ENCODE data around the gene UBN2. TPM values are rescaled to one million over a fixed set of nuclear protein-coding genes. Genes with fewer than 3 reads are reported as not detected.
"Not testable (repeated sequence)": the region's sequence is repeated elsewhere in the genome, so short reads cannot be mapped to it uniquely, and the experiment has no call there.

UBN2 gene
- total RNA-seq, 1 donor from 2014 or later: 20.0 TPM

DNA sequence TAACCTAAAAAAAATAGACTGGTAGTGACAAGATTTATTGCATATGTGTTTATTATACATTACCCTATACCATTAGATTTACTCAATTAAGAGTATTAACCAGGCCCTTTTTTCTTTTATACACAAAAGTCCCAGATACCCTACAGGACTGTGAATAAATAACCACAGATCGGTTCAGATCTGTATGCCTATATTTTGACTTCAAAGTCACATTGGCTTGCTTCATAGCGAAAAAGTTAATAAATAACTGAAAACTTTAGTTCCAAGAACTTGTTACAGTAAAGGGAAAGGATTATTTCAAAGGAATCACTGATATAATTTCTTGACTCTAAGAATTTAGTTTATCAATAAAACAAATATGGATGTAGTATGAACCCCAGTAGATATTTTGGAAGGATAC is 68.3 kb downstream of the UBN2 start:
- DNase-seq: no peak

DNA sequence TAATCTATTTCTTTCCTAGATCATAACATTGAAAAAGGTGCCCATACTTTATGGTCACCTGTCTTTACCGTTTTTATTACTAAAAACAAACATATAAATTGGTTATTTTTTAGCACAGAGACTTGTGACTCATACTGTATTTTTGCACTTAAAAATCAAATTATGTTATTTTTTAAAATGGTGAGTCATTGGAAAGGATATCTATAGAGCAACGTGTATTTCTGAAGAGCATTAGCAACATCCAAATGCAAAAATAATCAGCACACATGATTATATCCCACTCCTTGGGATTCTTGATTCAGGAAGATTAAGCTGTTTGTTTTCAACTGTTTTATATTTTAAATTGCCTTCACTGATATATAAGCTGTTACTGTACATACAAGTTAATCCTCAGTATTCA is 69.4 kb downstream of the UBN2 start:
- DNase-seq: no peak

DNA sequence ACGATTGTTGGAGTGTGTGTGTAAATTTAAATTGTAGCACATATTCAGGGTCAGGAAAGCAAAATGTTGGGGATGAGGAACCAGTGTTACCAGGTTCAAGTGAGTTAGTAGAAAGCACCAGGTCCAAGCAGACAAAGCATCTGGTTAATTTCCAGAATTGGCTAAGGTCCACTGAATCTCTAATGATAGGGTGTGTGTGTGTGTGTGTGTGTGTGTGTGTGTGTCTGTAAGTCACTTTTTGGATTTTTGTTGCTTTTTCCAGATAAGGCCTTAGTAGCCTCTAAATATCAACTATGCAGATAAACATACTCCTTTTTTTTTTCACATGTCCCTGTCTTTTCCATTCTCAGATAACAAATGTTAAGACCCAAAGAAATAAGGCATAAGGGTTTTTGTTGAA is 73.5 kb downstream of the UBN2 start:
- DNase-seq: no peak

DNA sequence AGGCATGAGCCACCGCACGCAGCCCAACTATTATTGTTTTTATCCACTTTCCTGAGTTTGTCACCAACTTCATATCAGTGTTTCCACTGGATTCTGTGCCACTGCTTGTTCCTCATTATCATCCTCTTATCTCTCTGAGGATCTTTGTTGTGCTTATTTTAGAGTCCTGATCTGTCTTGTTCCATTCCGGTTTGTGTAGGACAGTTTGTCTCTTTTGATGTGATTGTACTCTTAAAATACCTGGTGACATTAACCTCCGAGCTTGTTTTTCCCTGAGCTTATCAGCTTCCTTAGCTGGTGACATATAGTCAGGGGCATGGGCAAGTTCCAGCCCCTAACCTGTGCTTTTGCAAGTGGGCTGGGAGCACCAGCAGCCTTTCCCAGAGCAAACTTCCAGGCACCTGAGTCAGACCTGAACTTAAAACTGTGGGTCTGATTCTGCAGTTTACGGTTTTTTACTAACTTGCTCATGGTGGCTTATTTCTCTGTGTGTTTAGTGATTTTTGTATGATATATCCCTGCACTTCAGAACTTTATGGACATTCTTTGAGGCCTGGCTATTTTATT is 87.0 kb downstream of the UBN2 start:
- DNase-seq: no peak

DNA sequence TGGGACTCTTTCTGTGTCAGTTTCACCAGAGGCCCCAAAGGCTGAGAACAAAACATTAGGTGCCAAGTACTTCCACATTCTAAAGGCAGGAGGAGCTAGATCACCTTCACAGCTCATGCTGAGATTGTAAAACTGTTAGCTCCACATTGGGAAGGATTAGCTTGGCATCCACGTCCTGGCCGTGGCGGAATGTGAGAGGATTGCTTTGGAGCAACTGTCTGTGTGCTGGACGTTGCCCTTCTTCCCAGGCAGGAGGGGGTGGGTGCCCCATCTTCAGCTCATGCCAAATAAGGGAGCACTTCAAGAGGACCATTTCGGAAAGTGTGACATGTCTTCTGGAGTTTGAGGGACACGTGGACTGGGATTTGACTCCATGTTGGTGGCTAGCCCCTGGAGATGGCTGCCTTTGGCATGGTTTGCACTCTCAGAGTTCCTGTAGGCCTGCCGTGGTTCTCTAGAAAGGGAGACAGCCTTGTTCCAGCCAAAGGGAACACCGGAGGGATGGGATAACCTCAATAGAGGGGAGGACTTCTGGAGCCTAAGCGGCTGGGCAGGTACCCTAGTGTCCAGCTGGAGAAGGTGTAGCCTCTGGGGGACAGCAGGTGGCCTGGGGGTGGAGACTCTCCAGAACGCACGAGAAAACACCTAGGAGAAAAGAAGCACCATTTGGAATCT is 90.2 kb downstream of the UBN2 start:
- DNase-seq: peak; percentile 26

GRCh38 chr7:139324709-139325108 is 93.7 kb downstream of the UBN2 start:
- not testable (repeated sequence) for DNase-seq

DNA sequence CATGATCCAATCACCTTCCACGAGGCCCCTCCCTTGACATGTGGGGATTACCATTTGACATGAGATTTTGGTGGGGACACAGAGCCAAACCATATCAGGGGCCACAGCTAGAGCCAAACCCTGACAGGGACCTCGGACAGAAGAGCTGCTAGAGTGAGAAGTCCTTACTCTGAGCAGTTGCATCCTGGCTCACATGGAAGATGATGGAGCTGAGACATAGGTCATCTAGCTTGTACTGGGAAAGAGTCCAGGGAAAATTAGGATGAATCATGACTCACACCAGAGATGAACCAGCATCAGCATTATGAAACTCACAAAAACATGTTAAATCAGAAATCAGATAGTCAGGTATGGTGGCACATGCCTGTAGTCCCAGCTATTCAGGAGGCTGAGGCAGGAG is 97.3 kb downstream of the UBN2 start:
- no peak for DNase-seq

GRCh38 chr7:139329119-139329518 is 98.1 kb downstream of the UBN2 start:
- DNase-seq: no peak

DNA sequence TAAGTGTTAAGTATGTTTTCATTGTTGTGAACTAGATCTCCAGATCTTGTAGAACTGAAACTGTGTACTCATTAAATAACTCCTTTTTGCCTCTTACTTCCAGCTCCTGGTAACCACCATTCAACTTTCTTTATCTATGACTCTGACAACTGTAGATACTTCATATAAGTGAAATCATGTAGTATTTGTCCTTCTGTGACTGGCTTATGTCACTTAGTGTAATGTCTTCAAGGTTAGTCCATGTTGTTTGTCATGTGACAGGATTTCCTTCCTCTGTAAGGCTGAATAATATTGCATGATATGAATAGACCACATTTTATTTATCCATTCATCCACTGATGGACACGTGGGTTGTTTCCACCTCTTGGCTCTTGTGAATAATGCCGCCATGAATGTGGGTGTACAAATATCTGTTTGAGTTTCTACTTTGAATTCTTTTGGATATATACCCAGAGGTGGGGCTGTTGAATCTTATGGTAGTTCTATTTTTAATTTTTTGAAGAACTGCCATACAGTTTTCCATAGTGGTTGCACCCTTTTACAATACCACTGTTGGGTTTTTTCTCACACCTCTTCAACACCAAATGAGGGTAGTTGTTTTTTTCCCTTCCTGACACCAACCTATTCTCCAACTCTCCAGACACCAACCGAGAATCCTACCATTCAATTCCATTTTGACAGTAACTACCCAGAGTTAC is 99.4 kb downstream of the UBN2 start:
- DNase-seq: no peak

DNA sequence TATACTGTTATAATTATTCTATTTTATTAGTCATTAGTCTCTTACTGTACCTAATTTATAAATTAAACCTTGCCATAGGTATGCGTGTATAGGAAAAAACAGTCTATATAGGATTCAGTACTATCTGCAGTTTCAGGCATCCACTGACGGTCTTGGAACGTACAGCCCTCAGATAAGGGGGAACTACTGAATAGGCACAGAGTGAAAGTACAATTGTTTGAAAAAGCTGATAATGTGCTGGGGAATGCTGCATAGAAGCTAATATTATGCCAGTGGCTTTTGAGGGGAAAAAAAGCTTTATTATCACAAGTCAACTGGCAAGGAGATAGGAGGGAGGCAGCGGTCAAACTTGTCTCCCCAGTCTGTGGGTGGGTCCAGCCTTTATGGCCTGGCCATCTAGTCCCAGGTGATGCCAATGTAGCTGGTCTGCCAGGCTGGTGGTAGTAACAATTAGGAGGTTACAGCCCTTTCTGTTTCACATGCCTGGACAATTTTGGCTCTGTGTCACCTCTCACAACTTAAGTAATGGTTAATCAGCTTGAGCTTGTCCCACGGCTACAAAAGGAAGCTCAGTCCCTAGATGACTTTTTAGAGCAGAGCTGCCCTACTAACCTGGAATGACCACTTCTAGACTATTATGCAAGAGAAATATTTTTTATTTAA is 101.8 kb downstream of the UBN2 start:
- no peak for DNase-seq

GRCh38 chr7:139333443-139333842 is 102.4 kb downstream of the UBN2 start:
- DNase-seq: not testable (repeated sequence)

DNA sequence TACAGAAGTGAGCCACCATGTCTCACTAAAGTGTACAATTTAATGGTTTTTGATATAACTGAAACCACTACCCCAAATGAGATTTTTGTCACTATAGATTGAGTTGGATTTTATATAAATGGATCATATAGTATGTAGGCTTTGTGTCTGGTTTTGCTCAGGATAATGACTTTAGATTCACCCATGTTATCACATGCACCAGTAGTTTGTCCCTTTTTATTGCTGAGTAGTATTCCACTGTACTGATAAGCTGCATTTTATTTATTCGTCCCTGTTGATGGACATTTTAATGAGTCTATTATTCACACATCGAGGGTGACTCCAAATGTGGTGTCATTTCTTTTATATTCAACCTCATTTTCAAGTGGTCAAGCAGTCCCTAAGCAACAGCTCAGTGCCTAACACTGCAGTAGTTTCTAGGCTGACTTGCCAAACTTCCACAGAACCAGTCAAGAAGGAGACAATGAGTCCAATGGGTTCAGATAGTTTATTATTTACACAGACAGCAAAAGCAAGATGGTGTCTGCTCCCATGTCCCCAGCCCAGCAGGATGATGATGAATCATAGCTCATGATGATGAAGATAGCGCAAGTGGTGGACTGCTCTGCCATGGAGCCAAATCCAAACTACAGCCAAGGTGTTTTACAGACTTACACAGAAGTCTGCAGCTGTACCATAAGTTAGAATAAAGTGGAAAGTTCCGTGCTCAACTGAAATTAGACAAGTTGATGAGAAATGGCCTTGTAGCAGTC is 103.5 kb downstream of the UBN2 start:
- no peak for DNase-seq

DNA sequence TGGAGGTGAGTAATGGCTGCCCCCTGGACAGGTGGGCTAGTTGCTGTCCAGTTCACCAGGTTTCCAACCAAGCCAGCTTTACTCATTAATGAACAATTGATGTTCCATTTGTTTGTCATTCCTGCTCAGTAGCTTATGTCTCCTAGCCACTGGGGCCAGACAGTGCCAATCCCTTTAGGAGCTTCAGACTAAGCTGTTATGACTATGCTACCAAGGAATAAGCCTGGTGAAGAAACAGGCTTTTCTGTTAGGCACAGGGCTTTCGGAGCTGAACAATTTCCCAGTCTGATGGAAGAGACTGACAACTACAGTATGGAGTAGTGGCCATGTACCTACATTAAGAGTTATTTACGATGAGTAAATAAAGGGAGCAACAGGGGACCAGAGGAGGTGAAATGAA is 108.0 kb downstream of the UBN2 start:
- no peak for DNase-seq

DNA sequence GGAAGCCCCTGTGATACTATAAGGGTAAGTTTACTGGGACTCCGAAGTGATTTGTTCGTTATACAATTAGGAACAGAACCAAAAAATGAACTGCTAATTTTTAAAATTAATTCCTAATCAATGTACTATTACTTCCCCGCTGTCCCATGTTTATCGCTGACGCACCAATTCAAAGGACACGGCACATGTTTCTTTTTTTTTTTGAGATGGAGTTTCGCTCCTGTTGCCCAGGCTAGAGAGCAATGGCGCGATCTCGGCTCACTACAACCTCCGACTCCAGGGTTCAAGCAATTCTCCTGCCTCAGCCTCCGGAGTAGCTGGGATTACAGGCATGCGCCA is 108.6 kb downstream of the UBN2 start:
- DNase-seq: no peak

DNA sequence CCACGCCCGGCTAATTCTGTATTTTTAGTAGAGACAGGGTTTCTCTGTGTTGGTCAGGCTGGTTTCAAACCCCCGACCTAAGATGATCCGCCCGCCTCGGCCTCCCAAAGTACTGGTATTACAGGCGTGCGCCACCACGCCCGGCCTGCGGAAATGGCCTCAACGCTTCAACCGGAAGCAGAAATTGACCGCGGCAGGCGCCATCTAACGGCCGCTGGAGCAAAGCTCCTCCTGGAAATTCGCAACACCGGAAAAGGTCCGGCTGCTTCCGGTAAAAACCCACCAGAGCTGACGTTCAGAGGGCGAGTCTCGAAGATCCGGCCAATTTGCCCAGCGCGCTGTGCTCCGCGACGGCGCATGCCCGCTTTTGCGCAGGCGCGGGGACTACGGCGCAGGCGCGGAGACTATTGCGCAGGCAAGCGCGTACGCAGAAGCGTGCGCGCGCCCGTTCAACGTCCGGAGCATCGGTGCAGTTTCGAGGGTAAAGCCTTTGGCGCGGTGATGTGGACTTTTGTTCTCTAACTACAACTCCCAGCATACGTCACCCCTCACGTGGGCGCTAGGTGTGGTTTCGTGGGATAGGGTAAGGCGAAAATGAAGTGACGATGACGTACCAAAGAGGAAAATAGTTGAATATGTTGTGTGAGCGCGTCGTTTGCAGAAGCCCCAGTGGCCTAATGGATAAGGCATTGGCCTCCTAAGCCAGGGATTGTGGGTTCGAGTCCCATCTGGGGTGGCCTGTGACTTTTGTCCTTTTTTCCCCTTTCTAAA is 109.2 kb downstream of the UBN2 start:
- DNase-seq: peak; percentile 100

DNA sequence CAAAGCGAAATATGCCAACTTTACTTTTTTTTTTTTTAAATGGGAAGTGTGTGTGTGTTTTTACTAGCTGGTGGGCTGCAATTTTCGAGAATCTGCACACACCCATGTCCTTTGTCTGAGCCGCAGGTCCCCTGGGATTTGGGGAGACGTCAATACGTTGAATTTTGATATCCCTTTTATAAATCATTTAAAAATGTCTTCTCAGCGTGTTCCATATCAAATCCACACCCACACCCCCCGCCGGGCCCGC is 109.7 kb downstream of the UBN2 start:
- no peak for DNase-seq

- peak; percentile 97 for DNase-seq
Measured at GRCh38 chr7:139341058-139341775, 110.2 kb downstream of the UBN2 start, which contains the start of gene FMC1. Gene FMC1 (plus strand): TSS chr7:139341337. CDS start chr7:139341385, 48 bp downstream.

GRCh38 chr7:139341776-139342226 is 110.8 kb downstream of the UBN2 start:
- no peak for DNase-seq

- DNase-seq: no peak
Measured at GRCh38 chr7:139345042-139345441, 114.0 kb downstream of the UBN2 start.

DNA sequence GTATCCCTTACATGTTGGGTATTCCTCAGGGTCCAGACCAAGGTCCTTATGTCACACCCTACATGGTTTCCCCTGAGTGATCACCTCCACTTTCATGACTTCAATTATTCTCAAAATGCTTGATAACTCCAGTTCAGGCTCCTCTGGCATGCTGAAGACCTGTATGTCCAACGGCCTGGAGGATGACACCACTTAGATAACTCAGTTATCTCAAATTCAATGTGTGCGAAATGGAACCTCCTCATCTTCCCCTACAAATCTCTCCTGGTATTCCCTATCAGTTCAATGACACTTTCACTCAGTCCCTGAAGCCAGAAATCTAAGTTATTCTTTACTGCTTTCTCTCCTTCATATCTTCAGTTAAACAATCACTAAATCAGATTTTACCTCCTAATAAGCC is 120.0 kb downstream of the UBN2 start:
- no peak for DNase-seq

DNA sequence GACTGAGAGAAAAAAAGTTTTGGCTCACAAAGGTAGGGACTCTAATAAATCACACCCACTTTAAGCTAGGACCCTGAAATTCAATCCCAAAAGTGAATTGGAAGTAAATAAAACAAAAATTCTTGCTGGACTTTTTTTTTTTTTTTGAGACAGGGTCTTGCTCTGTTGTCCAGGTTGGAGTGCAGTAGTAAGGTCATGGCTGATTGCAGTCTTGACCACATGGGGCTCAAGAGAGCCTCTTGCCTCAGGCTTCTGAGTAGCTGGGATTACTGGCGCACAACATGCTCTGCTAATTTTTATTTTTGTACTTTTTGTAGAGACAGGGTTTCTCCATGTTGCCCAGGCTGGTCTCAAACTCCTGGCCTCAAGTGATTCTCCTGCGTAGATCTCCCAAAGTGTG is 123.7 kb downstream of the UBN2 start:
- DNase-seq: no peak

Measured in tongue (tissue), 2 donors.